ENCODE results near the gene MAML2.

DNA sequence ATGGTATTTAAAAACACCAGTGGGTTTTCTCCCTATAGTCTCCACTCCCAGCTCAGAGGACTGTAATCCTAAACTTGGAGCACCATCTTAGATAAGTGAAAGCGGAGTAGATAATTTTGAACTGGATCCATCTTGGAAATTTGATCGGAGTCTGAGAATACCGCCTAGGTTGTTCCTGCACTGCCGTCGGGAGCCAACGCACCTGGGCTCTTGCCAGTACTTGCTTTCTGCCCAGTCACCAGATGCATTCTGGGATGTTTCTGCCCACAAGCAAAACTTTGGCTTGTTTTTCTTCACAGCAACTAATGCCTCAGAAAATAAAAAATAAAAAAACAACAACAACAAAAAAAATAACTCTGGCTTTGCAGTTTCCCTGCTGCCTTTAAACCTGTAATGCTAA, 306.1 kb downstream of the MAML2 start:
- TF ChIP-seq POLR2A (IDR thresholded peaks at IDR 0.05) = no peak
- TF ChIP-seq, protein P1, sequence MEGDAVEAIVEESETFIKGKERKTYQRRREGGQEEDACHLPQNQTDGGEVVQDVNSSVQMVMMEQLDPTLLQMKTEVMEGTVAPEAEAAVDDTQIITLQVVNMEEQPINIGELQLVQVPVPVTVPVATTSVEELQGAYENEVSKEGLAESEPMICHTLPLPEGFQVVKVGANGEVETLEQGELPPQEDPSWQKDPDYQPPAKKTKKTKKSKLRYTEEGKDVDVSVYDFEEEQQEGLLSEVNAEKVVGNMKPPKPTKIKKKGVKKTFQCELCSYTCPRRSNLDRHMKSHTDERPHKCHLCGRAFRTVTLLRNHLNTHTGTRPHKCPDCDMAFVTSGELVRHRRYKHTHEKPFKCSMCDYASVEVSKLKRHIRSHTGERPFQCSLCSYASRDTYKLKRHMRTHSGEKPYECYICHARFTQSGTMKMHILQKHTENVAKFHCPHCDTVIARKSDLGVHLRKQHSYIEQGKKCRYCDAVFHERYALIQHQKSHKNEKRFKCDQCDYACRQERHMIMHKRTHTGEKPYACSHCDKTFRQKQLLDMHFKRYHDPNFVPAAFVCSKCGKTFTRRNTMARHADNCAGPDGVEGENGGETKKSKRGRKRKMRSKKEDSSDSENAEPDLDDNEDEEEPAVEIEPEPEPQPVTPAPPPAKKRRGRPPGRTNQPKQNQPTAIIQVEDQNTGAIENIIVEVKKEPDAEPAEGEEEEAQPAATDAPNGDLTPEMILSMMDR (IDR thresholded peaks at IDR 0.05) = no peak
